Right ventricle myocardium inferior (tissue), 1 donor: ENCODE results near the gene CHCHD1. TPM values are rescaled to one million over a fixed set of nuclear protein-coding genes. Genes with fewer than 3 reads are reported as not detected.
A peak's percentile ranks its signal among the peaks of the same experiment; 100 is the strongest.

Experiments used
- ATAC-seq: fragments of 200-7000 bp; cut with Tn5 transposase; one replicate; pipeline ENCODE4 v1.9.1; 2020; ENCODE audit warnings: mild to moderate bottlenecking, moderate library complexity
- DNase-seq: peaks from one replicate; pipeline ENCODE4 v3.0.0; 2021; ENCODE audit errors: missing footprints
- intact Hi-C: fragments of 100-400 bp; cut with DNase I; formaldehyde crosslinking; loops from one replicate; pipeline ENCODE4 v1.11.0; 2022
- total RNA-seq: library from RNA; stranded (reverse); fragmentation: NEBNext Ultra II Directional; extraction: Animal tissue kit (Norgen Biotek cat#: 25700); gene quantifications from one replicate; pipeline ENCODE4 v1.2.1, GENCODE V29; 2021
- donor health status: DM: no; HTN: yes; CAD: no; lungs with severe emphysema.

The CHCHD1 gene
- total RNA-seq, 1 donor from 2014 or later = 30.8 TPM

DNA sequence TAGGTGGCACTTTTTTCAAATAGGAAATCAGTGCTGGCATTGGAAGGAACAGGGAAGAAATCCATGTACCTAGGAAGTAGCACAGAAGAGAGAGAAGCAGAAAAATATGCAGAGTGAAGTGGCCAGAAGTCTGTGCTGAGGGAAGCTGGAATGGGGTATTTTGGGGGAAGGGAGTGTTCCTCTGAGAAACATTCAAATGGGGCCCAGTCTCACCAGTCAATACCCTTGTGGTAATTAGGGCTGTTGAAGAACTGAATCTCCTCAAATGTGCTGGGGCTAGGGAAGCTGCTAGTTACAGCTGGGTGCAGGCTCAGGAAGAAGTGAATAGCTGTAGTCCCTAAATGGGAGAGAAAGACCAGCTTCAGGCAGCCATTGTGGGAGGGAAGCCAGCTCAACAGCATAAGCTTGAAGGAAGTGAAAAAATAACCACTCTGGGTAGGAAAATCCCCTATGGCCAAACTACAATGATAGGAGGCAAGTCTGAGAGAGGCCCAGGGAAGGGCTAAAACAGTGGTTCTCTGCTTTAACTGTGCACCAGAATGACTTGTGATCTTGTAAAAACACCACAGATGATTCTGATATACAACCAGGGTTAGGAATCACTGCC is 21.9 kb downstream of the CHCHD1 start:
- intact Hi-C loops = no loop called here
- ATAC-seq = no peak
- DNase-seq = no peak

DNA sequence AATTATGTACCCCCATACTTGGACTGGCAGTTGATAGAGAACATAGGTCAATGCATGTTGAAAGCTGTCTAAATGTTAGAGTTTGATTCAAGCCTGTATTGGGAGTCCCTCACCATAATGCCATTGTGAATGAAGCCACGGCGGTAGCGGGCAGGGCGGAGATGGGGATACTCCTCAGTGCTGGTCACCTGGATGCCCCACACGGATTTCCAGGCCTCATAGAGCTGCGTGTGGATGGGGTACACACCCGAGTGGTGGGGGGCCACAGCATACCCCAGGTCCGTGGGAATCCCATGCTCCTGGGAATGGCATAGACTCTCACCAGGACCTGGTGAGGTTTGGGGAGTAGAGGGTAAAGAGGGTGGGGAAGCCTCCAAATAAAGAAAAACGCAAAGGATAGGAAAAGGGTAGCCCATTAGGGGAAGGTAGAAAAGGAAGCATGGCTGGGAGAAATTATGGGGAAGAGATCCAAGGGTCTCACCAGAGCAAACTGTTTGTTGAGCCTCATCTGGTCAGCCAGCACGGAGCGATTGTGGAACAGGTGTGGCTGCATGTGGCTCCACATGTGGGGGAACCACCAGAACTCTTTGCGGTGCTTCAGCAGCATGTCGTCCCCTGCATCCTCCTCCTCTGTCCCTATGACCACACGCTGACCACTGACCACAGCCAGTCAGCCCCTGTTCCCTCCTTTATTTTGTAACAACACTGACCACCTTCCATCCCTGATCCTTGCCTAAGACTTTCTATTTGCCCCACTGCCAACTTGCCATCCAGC is 24.5 kb downstream of the CHCHD1 start:
- no peak for DNase-seq
- ATAC-seq = no peak
- intact Hi-C loops = no loop called here

DNA sequence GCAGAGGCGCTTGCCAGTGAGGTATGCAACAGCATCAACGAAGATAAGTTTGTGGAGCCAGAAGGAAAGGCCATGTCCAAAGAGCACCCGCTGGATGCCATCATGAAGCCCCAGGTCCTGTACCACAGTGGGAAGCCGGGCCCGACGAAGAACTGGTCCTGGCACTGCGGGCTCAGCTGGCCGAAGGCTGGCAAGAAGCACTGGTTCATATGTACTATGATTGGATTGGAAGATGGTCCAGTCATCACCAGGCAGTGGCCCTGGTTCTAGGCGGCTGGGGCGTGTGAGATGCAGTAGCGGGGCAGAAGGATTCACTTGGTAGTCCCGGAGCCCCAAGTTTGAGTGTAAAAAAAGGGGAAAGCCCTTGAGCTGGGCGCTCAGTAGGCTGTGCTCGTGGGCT is 25.6 kb downstream of the CHCHD1 start:
- intact Hi-C loops = no loop called here
- DNase-seq (no peak), ATAC-seq (no peak)

DNA sequence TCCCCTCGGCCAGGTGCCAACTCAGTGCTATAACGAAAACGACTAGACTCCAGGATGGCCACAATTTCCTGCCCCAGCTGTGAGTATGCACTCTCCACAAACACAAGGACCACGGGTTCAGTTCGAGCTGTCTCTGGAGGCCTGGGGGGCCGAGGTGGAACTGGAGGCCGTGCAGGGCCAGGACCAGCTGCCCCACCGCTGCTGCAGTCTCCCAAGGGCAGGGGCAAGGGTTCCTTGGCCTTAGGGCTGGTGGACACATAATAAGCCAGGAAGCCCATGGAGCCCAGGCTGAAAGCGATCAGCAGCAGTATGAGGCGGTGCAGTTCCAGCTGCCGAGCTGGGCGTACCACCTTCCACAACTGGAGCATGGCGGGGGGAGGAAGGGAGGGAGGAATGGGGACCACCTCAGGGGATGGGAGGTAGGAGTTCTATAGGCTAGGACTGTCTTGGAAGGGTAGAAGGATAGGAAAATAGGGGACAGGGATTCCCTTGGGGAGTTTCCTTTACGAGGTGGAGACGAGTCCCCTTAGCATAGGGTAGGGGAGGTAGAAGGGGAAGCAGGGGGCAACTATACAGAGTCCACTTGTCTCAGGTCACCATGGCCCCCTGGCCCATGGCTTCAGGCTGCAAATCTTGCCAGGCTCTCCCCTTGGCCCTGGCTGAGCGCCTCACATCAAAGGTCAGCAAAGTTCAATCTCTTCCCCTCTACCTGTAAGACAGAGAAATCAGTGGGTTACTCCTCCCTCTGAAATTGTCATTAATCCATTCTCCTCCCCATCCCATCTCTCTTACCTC is 26.4 kb downstream of the CHCHD1 start:
- ATAC-seq = no peak
- intact Hi-C loops = no loop called here
- DNase-seq = no peak

DNA sequence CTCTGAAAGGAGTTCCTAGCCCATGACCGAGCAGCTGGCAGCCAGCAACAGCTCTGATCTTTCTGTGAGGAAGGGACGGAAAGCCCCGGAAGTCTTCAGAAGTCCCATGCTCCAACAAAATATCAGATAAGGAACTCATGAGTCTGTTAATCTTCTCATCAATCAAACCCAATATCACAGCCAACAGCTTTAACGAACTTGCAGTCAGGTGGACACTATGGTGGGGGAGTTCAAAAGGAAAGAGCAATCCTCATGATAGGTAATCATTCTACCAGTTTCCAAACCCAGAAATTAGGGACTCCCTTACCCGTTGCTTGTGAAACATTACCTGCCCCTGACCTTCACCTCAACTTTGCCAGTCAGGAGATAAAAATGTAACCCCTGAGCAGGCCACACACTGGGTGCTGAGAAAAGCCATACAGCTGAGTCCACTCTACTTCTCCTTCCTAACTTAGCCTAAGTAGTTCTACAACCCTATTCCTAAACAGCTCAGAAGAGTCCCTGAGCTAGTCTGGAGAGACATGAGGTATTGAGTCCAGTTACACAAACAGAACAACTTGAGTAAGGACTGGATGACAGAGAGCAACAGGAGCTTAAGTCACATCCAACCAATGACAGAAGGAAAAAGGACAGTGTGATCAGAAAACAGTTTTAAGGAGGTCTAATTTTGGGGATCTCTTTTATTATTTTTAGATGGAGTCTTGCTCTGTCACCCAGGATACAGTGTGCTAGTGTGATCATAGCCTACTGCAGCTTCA is 27.4 kb downstream of the CHCHD1 start:
- ATAC-seq (no peak), DNase-seq (no peak)
- intact Hi-C loops = no loop called here

DNA sequence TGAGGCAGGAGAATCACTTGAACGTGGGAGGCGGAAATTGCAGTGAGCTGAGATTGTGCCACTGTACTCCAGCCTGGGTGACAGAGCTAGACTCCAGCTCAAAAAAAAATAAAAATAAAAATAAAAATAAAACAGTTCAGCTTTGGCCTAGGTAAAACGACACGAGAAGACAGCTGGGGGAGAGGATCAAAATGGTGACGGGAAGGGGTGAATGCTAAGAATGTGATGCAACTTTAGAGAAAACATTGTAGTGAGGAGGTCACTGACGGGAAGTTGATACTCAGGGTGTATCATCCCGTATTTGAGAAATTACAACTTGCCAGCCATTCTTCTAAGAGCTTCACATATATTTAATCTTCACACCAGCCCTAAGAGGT is 28.5 kb downstream of the CHCHD1 start:
- DNase-seq (no peak), ATAC-seq (no peak)
- intact Hi-C loops = loop anchor here (2.0 kb wide), 1 partner anchor 26 kb away; the partner anchor contains the start of gene ZSWIM8

DNA sequence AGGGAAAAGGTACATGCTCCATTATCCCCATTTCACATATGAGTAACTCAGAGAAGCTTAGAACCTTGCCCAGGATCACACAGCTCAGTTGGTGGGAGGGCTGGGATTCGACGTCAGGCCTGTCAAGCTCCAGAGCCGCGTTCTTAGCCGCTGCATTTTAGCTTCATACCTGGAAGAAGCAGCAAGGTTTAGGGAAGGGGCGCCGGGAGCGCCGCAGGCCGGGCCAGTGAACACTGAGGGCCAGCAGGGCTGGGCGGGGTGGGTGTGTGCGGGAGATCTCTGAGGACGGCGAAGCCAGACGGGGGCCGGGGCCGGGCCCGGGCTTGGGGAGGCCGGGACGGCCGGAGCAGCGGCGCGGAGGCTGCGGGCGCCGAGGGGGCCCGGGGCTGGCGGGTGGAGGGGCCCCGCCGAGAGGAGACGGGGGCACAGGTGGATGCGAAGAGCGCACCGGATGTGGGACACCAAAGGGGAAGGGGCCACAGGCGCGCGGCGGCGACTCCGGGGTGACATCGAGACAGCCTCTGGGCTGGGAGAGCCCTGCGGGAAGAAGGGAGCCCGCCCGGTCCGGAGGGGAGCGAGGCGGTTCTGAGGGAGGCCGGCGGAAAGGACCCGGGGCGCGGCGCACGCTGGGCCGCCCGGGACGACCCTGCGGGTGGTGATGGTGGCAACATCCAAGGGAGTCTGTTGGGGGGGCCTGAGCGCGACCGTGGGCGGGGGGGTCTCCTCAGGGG is 29.1 kb downstream of the CHCHD1 start:
- intact Hi-C loops = loop anchor here (2.0 kb wide), 1 partner anchor 26 kb away; the partner anchor contains the start of gene ZSWIM8
- ATAC-seq (peak; percentile 20), DNase-seq (peak; percentile 77)

DNA sequence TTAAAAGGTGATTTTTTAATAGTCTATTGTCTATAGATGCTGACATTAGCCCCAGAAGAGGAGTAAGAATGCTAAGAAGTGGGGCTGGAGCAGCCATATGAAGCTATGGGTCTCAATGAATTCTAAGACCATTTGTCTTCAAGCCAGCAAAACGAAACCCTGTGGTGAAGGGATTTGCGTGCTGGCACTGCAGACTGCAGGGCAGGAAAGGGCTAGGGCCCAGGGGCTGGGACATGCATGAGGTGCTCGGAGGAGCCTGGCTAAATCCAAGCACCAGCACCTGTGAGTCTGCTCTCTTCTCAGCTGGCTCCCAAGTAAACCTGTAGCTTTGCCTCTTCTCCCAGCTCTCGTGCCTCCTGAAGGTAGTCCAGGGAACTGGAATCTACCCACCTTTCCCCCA is 30.8 kb downstream of the CHCHD1 start:
- DNase-seq (no peak), ATAC-seq (no peak)
- intact Hi-C loops = no loop called here

DNA sequence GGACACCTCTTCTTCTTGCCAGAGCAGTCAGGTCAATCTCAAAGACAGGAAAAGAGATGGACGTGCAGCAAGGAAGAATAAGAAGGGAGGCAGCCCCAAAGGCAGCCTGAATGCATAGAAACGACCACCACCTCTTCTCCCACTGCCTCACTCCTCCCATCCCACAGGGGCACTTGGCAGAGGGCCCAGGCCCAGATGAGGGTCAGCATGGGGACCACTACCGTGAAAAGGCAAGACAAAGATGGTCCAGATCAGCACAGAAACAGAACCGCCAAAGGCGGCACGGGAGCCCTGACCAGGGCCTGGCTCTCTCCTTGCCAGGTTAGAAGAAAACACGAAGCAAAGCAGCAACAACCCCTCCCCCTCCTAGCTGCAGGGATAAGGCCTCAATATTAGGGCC is 31.5 kb downstream of the CHCHD1 start:
- intact Hi-C loops = no loop called here
- ATAC-seq (no peak), DNase-seq (no peak)

DNA sequence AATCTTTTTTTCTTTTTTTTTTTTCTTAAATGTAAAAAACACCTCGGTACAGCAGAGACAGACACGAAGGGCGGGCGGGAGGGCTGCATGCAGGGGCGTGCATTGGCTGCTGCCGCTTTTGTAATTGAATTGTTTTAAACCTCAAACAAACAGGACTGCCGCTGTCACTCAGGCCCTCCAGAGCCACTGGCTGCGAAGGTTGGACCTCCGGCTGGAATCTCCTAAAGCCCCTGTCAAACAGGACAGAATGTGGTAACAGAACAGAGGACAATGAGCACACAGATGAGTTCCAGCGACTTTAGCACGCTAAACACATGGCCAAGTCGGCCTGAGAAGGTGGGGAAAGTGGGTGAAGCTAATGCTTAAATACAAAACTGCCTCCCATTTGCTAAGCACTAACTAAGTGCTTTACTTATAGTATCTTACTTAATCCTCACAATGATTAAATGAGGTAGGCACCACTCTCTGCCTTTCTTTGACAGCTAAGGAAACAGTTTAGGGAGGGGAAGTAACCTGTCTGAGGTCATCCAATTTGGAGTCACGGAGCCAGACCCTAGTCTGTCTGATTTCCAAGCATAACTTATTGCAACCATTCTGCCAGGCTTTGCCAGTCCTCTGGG is 32.5 kb downstream of the CHCHD1 start:
- intact Hi-C loops = no loop called here
- ATAC-seq = no peak
- DNase-seq = no peak

DNA sequence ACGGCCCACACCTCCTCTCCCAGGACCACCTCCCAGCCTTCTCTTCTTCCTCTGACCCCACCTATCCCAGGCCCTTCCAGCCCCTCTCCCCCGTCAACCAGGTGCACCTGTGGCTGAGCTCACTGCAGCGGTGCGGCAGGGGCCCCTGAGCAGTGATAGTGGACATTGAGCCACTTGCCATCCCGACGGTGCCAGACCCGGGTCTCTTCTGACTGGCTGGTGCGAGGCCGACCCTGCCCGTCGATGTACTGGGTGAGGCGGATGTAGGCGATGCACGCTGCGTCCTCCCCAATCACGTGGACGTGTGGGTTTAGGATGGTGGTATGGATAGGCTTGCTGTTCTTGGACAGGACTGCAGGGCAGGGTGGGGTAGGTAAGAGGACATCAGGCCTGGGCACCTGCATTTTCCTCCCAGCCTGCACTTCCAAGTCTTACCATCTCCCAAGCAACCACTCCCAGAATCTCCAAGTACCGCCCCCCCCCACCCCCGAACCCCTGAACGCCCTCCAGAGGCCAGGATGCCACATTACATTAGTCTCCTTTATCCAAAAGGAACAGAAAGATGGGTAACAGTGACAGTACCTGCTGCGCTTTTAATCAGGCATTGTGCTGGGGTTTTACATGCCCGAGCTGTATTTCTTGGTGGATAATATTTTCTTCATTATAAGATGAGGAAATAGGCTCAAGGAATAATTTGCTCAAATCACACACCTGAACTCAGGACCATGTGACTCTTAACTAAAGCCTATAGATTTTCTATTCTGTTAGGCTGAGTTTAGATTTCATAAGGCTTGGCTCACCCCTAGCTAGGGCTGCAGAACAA is 33.3 kb downstream of the CHCHD1 start:
- intact Hi-C loops = no loop called here
- ATAC-seq (no peak), DNase-seq (no peak)

DNA sequence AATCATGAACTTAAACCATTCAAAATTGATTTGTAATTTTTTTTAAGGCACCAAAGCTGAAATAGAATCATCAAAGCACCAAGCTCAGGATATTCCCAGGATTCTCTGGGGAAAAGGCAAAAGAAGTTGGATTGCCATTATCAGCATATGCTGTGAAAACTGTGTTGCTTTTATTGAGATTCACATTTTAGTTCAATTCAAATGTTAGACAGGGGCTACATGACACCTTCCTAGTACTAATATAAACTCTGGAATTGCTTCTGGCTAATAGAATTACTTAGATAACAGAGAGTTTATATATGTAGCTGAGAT is 33.8 kb downstream of the CHCHD1 start:
- DNase-seq = no peak
- ATAC-seq = no peak
- intact Hi-C loops = no loop called here

DNA sequence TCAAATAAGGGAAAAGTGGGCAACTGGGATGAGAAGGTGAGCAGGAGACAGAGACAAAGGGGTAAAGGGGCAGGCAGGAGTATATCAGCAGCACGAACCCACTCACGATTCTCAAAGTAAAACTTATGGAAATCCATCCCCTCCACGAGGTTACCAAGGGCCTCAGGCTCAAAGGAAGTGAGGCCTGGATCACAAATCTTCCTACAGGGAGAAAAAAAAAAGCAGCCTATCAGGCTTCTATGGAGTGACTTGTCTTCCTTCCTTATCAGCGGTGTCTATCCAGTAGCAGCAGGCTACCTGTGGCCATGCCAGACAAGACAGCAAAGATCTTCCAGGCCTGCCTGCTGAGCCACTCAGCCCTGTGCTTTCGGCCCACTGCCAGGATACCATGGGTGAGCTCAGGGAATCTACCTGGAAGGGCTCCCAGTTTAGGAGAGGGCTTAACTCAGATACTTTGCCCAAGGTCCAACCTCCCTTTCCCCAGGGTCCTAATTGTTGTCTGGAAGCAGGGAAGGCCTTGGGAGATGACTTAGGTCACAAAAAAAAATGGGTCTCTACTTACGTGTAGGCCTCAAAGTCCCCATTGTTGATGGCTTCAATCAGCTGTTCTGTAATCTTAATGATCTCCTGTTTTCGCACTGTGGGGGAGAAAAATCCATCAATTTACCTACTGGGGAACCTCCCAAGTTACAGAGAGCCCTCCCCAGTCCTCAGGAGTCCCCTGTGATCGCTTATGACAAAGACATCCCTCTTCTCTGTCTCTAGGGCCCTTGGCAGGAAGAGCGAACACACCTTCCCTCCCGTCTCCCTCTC is 35.3 kb downstream of the CHCHD1 start:
- ATAC-seq (no peak), DNase-seq (no peak)

DNA sequence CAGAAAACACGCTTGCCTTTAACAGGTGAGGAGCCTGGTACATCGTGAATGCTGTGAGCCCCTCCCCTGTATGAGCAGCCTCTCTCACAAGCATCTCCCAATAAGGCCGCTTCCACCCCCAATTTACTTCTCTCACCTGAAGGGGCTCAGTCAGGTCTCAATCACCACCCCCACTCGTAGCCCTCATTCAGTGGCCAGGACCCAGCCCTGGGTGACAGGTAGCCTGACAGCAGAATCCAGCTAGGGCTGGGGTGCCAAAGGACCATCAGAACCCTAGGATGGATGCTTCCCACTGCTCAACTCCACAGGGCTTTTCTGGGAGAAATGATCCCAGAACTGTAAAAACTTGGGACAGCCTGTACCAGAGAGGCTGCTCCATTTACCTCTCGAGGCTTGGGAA is 36.0 kb downstream of the CHCHD1 start:
- intact Hi-C loops = no loop called here
- DNase-seq = no peak
- ATAC-seq = no peak

More for the DNA sequence above, 35.3 kb downstream of the CHCHD1 start:
- intact Hi-C loops = no loop called here

DNA sequence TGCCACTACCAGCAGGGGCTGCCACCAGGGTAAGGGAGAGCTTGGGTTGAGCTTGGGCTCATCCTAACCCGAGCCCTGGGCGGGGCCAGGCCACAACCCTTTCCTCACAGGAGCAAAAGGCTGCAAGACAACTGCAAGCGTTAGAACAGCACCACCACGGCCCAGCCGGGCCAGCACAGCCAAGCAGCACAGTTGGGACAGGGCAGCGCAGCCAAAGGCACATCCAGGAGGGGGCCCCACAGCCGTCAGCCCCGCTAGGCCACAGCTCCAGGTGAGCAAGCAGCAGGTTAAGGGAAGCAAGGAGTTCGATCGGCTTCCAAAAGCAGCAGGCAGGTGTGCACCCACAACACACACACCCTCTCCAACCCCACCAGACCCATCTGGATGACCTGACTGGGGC is 36.6 kb downstream of the CHCHD1 start:
- intact Hi-C loops = no loop called here
- DNase-seq (no peak), ATAC-seq (no peak)

DNA sequence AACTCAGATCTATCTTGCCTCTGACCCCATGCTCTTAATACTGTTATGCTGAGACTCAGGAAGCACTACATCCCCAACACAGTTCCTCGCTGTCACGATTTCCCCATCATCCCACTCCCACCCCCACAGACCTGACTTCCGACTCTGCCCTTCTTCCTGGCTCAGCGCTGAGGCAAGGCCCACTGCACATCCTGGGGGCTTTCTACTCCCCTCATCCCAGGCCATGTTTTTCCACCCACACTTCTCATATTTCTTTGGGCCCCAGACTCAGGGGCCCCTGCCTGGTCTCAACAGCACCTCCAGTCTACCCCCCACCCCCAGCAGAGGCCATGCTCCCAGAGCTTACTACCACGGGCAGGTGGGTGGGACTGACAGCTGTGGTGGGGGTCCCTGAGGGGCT is 37.2 kb downstream of the CHCHD1 start:
- intact Hi-C loops = no loop called here
- ATAC-seq (no peak), DNase-seq (no peak)
